Activated CD8-positive, alpha-beta memory T cell treated with anti-CD3 and anti-CD28 coated beads for 1 hour (primary cell): ENCODE data around the gene TRMT1L.
A peak's percentile ranks its signal among the peaks of the same experiment; 100 is the strongest.
"Not testable (repeated sequence)": the region's sequence is repeated elsewhere in the genome, so short reads cannot be mapped to it uniquely, and the experiment has no call there.

Experiments
- DNase-seq, 2 donors: peaks; one replicate each; pipeline ENCODE4 v3.0.0-alpha.2; 2020; ENCODE audit warnings: low read depth in 1 of 2; ENCODE audit errors: extremely low read depth in 1 of 2

TRMT1L gene, protein sequence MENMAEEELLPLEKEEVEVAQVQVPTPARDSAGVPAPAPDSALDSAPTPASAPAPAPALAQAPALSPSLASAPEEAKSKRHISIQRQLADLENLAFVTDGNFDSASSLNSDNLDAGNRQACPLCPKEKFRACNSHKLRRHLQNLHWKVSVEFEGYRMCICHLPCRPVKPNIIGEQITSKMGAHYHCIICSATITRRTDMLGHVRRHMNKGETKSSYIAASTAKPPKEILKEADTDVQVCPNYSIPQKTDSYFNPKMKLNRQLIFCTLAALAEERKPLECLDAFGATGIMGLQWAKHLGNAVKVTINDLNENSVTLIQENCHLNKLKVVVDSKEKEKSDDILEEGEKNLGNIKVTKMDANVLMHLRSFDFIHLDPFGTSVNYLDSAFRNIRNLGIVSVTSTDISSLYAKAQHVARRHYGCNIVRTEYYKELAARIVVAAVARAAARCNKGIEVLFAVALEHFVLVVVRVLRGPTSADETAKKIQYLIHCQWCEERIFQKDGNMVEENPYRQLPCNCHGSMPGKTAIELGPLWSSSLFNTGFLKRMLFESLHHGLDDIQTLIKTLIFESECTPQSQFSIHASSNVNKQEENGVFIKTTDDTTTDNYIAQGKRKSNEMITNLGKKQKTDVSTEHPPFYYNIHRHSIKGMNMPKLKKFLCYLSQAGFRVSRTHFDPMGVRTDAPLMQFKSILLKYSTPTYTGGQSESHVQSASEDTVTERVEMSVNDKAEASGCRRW

DNA sequence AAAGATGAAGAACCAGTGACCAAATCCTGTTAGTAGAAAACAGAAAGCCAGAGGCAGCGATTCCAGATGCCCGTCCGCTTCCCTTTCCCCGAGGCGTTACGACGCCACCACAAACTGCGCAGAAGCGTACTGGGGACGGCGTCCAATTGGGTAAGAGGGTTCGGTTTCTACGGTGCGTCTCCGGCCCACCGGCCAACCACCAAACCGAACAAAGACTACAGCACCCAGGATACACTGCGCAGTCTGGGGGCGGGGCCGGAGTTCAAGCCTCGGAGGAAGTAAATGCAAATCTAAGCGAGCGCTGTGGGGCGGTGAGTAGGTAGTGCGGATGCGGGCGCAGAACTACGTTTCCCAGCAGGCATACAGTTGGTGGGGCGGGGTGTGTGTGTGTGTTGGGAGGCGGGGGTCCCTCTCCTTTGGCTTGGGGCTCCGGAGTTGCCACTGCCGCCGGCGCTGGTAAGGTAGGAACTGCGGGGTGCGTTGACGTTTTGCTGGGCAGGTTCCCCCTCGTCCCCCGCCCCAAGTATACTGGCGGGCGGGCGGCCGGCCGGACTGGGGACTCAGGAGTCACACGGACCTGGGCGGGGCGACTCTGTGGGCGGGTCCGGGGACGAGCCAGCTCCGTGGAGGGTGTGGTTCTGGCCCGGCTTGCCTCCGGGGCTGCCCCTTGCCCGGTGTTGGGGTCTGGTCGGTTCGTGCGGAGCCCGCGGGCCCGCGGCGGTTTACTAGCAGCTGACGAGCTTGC, at the start of gene TRMT1L, which contains the start of gene SWT1:
Gene TRMT1L, minus strand, starts transcription at position 100 of the 745 bp plus-strand sequence. CDS start 241 bp downstream, outside the sequence.
Gene SWT1, plus strand, starts transcription at position 314 of the 745 bp plus-strand sequence. CDS start 3,675 bp downstream, outside the sequence.
- peak; percentile 95 to 96 for DNase-seq

DNA sequence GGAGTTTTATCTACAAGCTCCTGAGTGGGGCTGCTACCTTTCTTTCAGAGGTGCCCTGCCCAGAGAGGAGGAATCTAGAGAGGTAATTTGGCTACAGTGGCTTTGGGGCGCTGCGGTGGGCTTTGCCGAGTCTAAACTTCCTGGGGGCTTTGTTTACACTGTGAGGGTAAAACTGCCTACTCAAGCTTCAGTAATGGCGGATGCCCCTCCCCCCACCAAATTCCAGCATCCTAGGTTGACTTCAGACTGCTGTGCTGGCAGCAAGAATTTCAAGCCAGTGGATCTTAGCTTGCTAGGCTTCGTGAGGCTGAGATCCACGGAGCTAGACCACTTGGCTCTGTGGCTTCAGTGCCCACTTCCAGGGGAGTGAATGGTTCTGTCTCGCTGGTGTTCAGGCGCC, 44.1 kb upstream of the TRMT1L start:
- DNase-seq: no peak

DNA sequence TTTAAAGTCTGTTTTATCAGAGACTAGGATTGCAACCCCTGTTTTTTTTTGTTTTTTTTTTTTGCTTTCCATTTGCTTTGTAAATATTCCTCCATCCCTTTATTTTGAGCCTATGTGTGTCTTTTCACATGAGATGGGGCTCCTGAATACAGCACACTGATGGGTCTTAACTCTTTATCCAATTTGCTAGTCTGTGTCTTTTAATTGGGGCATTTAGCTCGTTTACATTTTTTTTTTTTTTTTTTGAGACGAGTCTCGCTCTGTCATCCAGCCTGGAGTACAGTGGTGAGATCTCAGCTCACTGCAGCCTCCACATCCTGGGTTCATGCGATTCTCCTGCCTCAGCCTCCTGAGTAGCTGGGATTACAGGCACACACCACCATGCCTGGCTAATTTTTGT, 42.0 kb upstream of the TRMT1L start:
- not testable (repeated sequence) for DNase-seq

DNA sequence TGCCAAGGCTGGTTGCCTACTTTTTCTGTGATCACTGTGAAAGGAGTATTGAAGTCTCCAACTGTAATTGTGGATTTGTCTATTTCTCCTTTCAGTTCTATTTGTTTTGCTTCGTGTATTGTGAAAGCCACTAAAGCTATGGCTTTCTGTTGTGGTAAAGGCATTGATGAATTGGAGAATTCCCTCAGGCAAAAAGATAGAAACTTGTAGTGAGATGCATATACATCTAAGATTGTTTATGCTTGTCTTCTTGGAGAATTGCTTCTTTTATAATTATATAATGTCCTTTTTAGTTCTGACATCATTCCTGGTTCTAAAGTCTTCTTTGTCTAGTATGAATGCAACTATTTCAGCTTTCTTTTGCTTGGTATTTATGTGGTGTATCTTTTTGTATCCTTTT, 37.0 kb upstream of the TRMT1L start:
- DNase-seq: no peak

DNA sequence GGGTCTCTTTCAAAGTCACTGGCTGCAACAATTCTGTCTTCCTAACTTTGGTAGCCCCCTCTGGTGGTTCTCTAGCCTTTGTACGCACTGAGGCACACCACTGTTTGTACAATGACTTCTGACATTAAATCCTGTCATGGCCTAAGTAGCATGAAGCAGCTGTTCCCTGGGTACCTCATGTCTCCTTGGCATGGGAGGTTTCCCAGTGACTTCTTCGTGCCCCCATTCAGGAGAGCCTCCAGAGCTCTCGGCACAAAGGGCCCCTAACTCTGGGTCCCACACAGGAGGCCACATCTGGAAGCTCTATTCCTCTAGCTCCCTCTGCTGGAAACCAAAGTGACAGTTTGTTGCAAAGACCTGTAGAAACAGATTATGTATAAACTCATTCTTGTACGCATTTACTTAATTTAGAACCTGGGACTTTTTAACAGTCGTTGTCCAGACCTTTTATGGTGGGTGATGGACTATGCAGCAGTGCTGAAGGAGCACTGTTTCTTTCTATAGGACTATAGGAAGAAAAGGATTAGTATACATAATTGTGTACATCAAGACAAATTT, 13.6 kb upstream of the TRMT1L start:
- DNase-seq: peak in 1 of 2 donors; percentile 15

DNA sequence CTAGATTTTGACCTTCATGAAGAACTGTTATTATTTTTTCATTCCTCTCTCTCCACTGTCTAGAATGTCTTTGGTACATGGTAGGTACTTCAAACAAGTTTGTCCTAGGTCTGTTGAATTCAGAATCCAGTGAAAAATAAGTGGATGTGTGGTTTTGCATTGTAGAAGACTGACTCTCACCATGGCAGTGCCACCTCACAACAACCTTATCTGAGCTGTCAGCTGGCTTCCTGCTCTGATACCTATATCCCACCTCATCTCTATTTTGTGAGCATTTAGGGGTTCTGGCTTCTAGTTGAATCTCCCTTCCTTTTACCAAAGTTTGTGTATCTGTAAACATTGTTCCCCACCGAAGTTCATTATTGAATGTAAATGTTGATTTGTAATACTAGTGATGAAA, 9.4 kb upstream of the TRMT1L start:
- no peak for DNase-seq

DNA sequence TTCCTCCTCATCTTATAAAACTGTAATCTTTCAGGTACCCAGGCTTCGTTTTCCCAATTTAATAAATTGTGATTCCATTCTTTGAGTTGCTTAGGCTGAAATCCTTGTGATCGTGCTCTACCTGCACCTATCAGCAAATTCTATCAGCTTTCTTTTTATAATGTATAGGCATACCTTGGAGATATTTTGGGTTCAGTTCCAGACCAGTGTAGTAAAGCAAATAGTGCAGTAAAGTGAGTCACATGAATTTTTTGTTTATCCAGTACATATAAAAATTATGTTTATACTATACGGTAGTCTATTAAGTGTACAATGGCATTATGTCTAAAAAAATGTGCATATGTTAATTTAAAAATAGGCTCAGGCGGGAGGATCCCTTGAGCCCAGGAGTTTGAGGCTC, 5.7 kb upstream of the TRMT1L start:
- no peak for DNase-seq

DNA sequence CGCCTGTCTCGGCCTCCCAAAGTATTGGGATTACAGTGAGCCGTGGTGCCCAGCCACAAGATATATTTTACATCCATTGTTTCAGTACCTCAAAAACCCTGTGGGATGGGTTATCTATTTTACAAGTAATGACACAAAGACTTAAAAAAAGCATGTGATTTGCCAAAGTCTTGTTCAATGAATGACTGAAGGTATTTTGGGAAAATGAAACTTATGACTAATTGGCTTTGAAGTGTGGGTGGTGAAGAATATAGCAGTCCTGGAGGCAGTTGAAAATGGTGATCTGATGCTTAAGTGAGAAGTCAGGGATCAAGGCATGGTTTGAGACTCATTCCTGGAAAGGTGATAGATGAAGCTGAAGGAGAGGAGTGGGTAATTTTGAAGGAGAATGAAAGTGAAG, 3.2 kb upstream of the TRMT1L start:
- DNase-seq: no peak

DNA sequence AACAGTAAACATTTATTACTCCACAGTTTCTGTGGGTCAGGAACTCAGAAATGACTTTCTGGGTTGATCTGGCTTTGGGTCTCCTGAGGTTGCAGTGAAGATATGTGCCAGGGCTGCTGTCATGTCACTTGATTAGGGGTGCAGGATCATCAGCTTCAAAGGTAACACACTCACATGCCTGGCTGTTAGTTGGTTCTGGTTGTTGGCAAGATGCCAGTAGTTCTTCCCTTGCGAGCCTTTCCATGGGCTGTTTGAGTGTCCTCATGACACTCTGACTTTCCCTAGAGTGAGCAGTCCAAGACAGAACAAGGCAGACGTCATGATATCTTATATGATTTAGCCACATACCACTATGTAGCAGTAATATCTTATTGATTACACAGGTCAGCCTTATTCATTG, 2.0 kb upstream of the TRMT1L start:
- DNase-seq: no peak

DNA sequence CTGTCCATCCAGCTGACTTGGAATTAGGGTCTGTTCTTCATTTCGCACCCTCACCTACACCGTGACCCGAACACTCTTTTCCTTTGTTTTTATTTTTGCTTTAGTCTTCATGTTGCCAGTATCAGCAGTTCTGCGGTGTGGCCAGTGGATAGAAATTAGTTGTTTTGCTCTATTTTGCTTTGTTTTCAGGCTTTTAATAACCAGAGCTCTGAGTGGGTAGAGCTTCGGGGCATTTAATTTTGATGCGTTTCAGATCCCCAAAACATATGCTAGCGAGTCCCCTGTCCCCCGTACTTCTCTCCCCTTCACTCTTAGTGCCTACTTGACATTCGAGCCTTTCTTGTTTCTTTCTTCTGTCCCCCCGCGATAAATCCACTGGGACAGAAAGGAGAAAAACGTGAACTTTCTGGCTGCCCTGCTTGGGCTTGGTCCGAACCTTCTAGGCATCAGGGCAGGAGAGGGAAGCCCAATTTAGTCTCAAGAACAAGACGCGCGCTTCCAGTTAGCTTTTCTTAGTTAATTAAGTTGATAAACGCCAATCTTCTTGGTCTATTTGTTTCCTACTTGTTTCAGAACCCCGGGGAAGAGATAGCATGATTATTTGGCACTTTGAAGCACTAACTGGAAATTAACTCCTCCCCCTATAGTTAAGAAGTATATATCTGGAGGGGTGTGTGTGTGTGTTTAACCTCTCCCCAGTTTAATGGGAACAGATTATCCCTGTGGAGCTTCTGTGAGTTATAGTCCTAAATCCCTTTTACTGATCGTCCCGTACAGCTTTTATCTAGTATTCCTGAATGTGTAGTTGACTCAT, 1.1 kb upstream of the TRMT1L start:
- DNase-seq: no peak

DNA sequence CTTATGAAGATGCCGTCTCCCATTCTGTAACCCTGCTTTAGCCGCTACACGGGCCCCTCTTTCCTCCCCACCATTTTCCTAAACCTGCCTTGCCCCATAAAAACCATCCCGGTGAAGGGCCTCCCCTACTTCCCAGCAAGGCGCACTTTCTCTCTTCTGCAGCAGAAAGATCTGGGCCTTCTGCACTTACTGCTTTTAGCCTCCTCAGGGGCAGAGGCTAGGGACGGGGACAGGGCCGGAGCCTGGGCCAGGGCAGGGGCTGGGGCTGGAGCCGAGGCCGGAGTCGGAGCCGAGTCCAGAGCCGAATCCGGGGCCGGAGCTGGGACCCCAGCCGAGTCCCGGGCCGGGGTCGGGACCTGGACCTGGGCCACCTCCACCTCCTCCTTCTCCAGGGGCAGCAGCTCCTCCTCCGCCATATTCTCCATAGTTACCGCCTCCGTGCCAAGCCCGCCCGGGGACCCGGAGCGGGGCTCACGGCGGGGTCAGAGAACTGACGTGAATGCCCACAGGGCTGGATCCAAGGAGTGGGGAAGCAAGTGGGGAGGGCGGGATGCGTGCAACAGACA, 382 bp downstream of the TRMT1L start:
- DNase-seq: peak in 1 of 2 donors; percentile 3

DNA sequence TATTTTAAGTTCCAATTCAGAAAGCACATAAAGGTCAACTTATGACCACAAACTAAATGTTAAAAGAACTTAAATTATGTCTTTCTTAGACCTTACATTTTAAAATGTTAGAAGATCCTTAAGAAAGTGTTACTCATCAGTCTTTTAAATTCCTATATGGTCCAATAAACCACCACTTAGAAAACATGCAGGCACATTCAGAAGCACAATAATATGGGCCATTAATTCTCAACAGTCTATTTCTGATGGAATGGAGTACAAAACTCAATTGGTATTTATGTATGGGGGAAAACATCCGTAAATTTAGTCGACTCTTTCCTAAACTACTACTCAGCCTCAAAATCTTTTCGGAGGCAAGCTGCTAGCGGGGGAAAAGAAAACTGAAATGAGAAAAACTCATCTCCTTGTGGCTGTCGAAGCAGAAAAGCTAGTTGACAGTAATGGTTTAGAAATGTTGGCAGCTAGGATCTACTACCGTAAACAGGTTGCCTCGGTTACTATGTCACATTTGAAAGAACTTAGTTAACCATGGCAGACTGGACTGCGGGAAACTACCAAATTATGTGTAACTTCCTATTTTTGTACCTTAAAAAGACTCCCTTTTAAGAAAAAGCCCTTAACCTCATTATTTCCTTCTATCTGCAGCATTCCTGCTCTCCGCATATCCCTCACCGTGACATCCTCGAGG, 1.0 kb downstream of the TRMT1L start:
- DNase-seq: no peak

DNA sequence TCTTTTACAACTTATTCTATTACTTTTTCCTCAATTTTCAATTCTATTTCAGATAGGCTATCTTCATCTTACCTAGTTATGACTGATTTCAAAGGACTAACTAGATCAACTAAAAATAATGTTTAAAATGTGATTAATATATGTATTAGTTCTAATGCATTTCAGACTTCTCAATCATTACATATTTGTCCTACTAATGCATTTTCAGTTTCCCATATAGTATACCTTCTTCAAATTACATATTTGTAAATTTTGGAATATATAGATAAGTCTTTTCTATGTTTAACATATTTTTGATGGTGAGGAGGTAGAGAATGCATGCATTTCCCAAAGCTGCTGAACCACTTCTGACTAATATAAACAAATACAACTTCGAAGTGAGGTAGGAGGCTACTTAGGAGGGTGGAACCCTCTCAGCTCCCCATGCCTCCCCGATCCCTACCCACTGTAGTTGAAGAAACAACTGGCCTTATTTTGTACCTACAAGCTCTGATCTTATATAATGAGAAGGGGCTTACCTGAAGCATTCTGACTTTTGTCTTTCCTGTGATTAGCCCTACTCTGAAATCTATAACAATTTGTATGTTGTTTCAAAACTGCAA, 1.7 kb downstream of the TRMT1L start:
- DNase-seq: no peak

DNA sequence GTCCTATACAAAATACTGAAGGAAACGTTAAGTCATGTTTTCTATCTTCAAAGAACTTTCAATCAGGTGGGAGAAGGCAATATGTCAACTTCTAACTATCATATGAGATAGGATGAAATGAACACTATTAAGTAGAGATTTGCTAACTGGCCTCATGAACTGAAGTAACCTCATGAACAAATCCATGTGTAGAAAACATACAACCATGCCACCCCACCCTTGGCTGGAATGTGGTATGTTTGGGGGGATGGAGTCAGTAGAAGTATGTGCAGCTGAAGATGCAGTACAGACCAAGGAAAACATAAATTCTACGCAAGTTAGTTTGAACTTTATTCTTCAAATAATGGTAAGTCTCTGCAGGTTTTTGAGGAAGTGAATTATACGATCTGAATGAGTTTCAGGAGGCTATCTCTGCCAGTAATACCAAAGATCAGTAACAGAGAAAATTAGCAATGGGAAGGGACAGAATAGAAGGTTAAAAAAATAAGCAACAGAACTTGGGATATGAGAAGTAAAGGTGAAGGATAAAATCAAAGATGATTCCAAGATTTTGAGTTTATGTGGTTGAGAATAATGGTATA, 4.5 kb downstream of the TRMT1L start:
- DNase-seq: no peak

DNA sequence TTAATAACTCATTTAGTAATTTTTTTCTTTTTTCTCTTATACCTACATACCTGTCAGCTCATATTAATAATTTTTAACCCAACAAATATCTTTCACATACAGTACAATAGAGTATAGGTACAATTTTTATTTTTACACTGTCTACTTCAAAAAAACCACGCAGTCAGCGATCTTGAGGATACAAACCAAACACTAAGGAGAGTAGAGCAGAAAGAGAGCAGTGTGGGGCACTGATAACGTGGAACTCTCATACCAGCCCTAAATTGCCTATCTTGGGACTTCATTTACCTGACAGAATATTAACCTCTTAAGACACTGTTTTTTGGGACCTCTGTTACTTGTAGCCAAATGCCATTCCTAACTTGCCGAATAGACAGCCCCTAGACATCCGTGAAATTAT, 5.5 kb downstream of the TRMT1L start:
- no peak for DNase-seq

DNA sequence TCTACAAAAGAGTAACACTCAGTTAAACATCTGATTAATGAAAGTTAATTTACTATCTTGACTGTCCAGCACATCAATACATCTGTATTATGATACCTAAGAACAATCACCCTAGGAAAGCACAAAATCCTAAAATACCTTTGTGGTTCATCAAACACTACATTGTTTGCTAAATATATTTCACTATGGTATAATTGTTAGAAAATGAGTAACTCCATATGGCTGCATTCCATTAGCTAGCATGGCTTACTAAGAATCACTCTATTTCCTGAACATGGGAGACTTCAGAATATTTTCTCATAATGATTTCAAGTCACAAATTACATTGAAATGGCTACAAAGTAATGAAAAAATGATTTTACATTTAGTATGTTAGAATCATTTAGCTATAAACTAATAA, 12.5 kb downstream of the TRMT1L start:
- no peak for DNase-seq

DNA sequence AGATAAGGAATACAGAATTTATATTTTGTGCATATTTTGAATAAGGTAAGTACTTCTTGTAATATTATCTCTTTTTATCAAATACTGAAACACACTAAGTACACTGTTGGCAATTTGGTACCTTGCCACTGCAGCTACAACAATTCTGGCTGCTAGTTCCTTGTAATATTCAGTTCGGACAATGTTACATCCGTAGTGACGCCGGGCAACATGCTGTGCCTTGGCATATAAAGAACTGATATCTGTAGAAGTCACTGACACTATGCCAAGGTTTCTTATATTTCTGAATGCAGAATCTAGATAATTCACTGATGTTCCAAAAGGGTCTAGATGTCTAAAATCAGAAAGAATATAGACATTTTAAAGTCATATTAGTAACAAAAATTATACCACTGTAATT, 17.5 kb downstream of the TRMT1L start:
- no peak for DNase-seq

DNA sequence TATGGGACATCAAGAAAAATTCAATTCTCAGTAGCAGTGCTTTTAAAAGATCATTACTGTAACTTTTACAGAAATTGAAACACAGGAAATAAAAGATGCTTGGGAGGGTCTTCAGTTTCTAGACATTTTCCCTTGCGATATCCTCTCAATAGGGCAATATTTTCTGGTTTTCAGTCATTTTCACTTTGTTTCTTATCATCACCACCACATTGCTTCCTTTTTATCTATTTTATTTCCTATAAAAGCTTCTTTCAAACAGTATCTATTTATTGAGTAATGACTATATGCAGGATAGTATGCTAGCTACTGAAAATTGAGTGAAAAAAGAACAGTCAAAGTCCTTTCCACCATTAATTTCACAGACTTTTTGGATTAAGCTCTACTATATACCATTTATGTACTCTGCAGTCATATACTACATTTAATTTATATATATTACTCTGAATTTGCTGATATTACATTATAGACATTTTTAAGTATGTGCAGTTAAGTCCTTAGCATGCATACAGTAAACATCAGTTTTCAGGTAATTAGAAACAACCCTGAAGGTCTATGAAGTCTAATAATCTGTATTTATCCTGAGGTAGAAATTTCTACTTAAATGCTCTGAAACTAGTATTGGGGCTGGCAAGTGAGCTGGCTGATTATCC, 18.7 kb downstream of the TRMT1L start:
- no peak for DNase-seq
